Suprapubic skin (tissue), 4 donors: ENCODE data around the gene REEP3. TPM values are rescaled to one million over a fixed set of nuclear protein-coding genes. Genes with fewer than 3 reads are reported as not detected.
"Not testable (repeated sequence)": the region's sequence is repeated elsewhere in the genome, so short reads cannot be mapped to it uniquely, and the experiment has no call there.

Source experiments
- DNase-seq, 2 donors: peaks; one replicate each; pipeline ENCODE4 v3.0.0-alpha.2; 2019; ENCODE audit warnings: low spot score in 2 of 2
- H3K27ac ChIP-seq: fragments of 200-600 bp; sonication (generic); one replicate; pipeline ENCODE4 v1.5.1; 2019
- H3K27me3 ChIP-seq: fragments of 200-600 bp; sonication (generic); one replicate; pipeline ENCODE4 v1.5.1; 2019
- H3K36me3 ChIP-seq: fragments of 200-600 bp; sonication (generic); one replicate; pipeline ENCODE4 v1.5.1; 2019
- H3K4me1 ChIP-seq: fragments of 200-600 bp; sonication (generic); one replicate; pipeline ENCODE4 v1.5.1; 2019
- H3K4me3 ChIP-seq: fragments of 200-600 bp; sonication (generic); one replicate; pipeline ENCODE4 v1.5.1; 2019; ENCODE audit warnings: mild to moderate bottlenecking
- H3K9me3 ChIP-seq: fragments of 200-600 bp; sonication (generic); one replicate; pipeline ENCODE4 v1.5.1; 2019
- CTCF ChIP-seq, 2 donors: fragments of 200-600 bp in 1 of 2; fragments of 450-650 bp in 1 of 2; sonication (generic) in 1 of 2; IDR thresholded peaks; one replicate each; pipeline ENCODE4 v1.5.1; 2016 to 2019; ENCODE audit warnings: antibody characterized with exemption in 2 of 2, mild to moderate bottlenecking in 1 of 2, moderate library complexity in 1 of 2
- EP300 ChIP-seq: sonication (generic); formaldehyde crosslinking; IDR thresholded peaks from one replicate; pipeline ENCODE4 v1.6.1; 2017; ENCODE audit warnings: antibody characterized with exemption
- POLR2A ChIP-seq, 2 donors: fragments of 450-650 bp; IDR thresholded peaks; one replicate each; pipeline ENCODE4 v1.6.1; 2017; ENCODE audit warnings: antibody characterized with exemption in 2 of 2, mild to moderate bottlenecking in 2 of 2, moderate library complexity in 2 of 2
- POLR2AphosphoS5 ChIP-seq, 3 donors: sonication (generic); formaldehyde crosslinking; IDR thresholded peaks; one replicate each; pipeline ENCODE4 v1.6.1; 2017; ENCODE audit warnings: antibody characterized with exemption in 3 of 3
- WGBS: methylation state at CpG from one replicate; pipeline ENCODE4 v1.1.5; 2018; 5-methylcytosine and 5-hydroxymethylcytosine counted together
- total RNA-seq, 4 donors: library from RNA; depleted of rRNA; stranded (reverse); fragments of >200 nt; gene quantifications; one replicate each; pipeline ENCODE4 v1.1.0, GENCODE V29; 2016

The REEP3 gene
- total RNA-seq, 4 donors from 2014 or later, result 29.0 to 79.2 (median 31.1) TPM

- 95% methylated on average over 2 of the region's 2 CpGs for WGBS
- H3K9me3 ChIP-seq, result no peaks in the 10 kb centered on the region
- no peaks in the 10 kb centered on the region for H3K27me3 ChIP-seq
- H3K27ac ChIP-seq, result no peak overlapping the region
- no peaks in the 10 kb centered on the region for H3K36me3 ChIP-seq
- TF ChIP-seq POLR2AphosphoS5 (IDR thresholded peaks at IDR 0.05) (no peak), CTCF (IDR thresholded peaks at IDR 0.05) (no peak), POLR2A (IDR thresholded peaks at IDR 0.05) (no peak), EP300 (no peak)
- H3K4me3 ChIP-seq, result no peak overlapping the region
- DNase-seq, result no peak
- no peaks in the 10 kb centered on the region for H3K4me1 ChIP-seq
Observed at GRCh38 chr10:63646491-63646890, 125.3 kb downstream of the REEP3 start.

GRCh38 chr10:63651864-63652263 lies 130.7 kb downstream of the REEP3 start:
- no peak for DNase-seq
- no peaks in the 10 kb centered on the region for H3K36me3 ChIP-seq

GRCh38 chr10:63653747-63654146 lies 132.5 kb downstream of the REEP3 start:
- TF ChIP-seq CTCF (IDR thresholded peaks at IDR 0.05) (no peak), POLR2AphosphoS5 (IDR thresholded peaks at IDR 0.05) (no peak), POLR2A (IDR thresholded peaks at IDR 0.05) (no peak), EP300 (no peak)
- no peaks in the 10 kb centered on the region for H3K9me3 ChIP-seq
- 88% methylated on average over 1 of the region's 1 CpG for WGBS
- H3K27ac ChIP-seq, result no peak overlapping the region
- no peaks in the 10 kb centered on the region for H3K27me3 ChIP-seq
- no peak for DNase-seq
- H3K36me3 ChIP-seq, result no peaks in the 10 kb centered on the region
- no peak overlapping the region for H3K4me3 ChIP-seq
- no peaks in the 10 kb centered on the region for H3K4me1 ChIP-seq

More at GRCh38 chr10:63651864-63652263, 130.7 kb downstream of the REEP3 start:
- H3K9me3 ChIP-seq, result no peaks in the 10 kb centered on the region
- no peaks in the 10 kb centered on the region for H3K27me3 ChIP-seq
- H3K27ac ChIP-seq, result no peak overlapping the region
- no peaks in the 10 kb centered on the region for H3K4me1 ChIP-seq
- H3K4me3 ChIP-seq, result no peak overlapping the region
- TF ChIP-seq POLR2A (IDR thresholded peaks at IDR 0.05), result no peak
- no peak for TF ChIP-seq POLR2AphosphoS5 (IDR thresholded peaks at IDR 0.05)
- TF ChIP-seq EP300, result no peak
- no peak for TF ChIP-seq CTCF (IDR thresholded peaks at IDR 0.05)
- 73% methylated on average over 3 of the region's 5 CpGs for WGBS

DNA sequence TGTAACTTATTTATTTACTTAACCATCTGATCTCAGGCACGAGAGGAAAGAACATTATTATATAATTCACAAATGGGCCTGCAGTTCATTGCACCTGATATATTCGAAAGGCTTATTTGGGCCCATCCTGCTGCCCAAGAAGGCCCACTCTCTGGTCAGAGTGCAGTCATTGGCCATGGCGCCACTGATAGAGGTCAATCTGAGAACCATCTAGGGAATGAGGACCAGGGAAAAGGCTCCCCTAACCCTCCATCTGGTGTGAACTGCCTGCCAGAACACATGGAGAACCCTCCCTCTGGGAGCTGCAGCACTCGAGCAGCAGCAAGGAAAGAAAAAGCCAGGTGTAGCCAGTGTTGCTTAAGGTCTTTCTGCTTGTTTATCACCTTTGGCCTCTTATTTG lies 136.6 kb downstream of the REEP3 start:
- Histone ChIP-seq H3K4me1 (no peaks in the 10 kb centered on the region), H3K27me3 (no peaks in the 10 kb centered on the region), H3K36me3 (no peaks in the 10 kb centered on the region), H3K9me3 (no peaks in the 10 kb centered on the region), H3K4me3 (no peak overlapping the region), H3K27ac (no peak overlapping the region)
- WGBS, result 55% methylated on average over 4 of the region's 4 CpGs
- DNase-seq, result no peak
- TF ChIP-seq POLR2AphosphoS5 (IDR thresholded peaks at IDR 0.05) (no peak), POLR2A (IDR thresholded peaks at IDR 0.05) (no peak), EP300 (no peak), CTCF (IDR thresholded peaks at IDR 0.05) (no peak)

DNA sequence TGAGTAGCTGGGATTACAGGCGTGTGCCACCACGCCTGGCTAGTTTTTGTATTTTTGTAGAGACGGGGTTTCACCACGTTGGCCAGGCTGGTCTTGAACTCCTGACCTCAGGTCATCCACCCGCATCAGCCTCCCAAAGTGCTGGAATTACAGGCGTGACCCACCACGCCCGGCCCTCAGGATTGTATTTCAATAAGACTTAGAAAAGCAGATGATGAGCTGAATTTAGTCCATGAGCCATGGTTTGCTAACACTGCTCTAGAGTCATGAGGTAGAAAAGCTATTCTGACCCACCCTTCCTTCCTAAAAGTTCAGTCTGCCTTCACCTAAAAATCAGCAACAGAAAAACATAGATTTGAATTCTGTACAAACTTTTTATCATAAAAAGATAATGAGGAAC lies 139.7 kb downstream of the REEP3 start:
- H3K27me3 ChIP-seq, H3K4me3 ChIP-seq, DNase-seq, H3K9me3 ChIP-seq, H3K4me1 ChIP-seq, H3K27ac ChIP-seq, H3K36me3 ChIP-seq: not testable (repeated sequence)
- 79% methylated on average over 8 of the region's 8 CpGs for WGBS

GRCh38 chr10:63661347-63661746 lies 140.1 kb downstream of the REEP3 start:
- WGBS, result 95% methylated on average over 5 of the region's 5 CpGs
- H3K4me1 ChIP-seq, result no peaks in the 10 kb centered on the region
- no peak overlapping the region for H3K27ac ChIP-seq
- H3K4me3 ChIP-seq, result no peak overlapping the region
- H3K27me3 ChIP-seq, result no peaks in the 10 kb centered on the region
- TF ChIP-seq EP300 (no peak), POLR2AphosphoS5 (IDR thresholded peaks at IDR 0.05) (no peak), POLR2A (IDR thresholded peaks at IDR 0.05) (no peak), CTCF (IDR thresholded peaks at IDR 0.05) (no peak)
- no peaks in the 10 kb centered on the region for H3K36me3 ChIP-seq
- DNase-seq, result no peak
- no peaks in the 10 kb centered on the region for H3K9me3 ChIP-seq
